Lung (tissue), 12 donors: ENCODE measurements around the gene DLGAP4. TPM values are rescaled to one million over a fixed set of nuclear protein-coding genes. Genes with fewer than 3 reads are reported as not detected.

Experiments used
- ATAC-seq: fragments of 200-7000 bp; cut with Tn5 transposase; one replicate; pipeline ENCODE4 v1.9.1; 2020; ENCODE audit warnings: moderate number of reproducible peaks; ENCODE audit not compliant: insufficient read depth, low FRiP score
- DNase-seq, 3 donors: peaks; one replicate each; pipeline ENCODE4 v3.0.0-alpha.2; 2013 to 2017
- H3K27ac ChIP-seq, 2 donors: one replicate each; pipeline ENCODE4 v1.5.1; 2013; ENCODE audit warnings: mild to moderate bottlenecking in 2 of 2, moderate library complexity in 2 of 2, control low read depth in 1 of 2, inconsistent platforms in 1 of 2, low read depth in 1 of 2, low read length in 1 of 2
- H3K27me3 ChIP-seq, 3 donors: one replicate each; pipeline ENCODE4 v1.5.1; 2013; ENCODE audit warnings: low read length in 2 of 3; ENCODE audit not compliant: control insufficient read depth in 3 of 3, insufficient read depth in 3 of 3
- H3K36me3 ChIP-seq, 4 donors: one replicate each; pipeline ENCODE4 v1.5.1; 2013; ENCODE audit warnings: low read length in 4 of 4, mild to moderate bottlenecking in 1 of 4, moderate library complexity in 1 of 4; ENCODE audit not compliant: control insufficient read depth in 4 of 4, insufficient read depth in 4 of 4
- H3K4me1 ChIP-seq, 5 donors: one replicate each; pipeline ENCODE4 v1.5.1; 2013; ENCODE audit warnings: low read length in 5 of 5, mild to moderate bottlenecking in 2 of 5, moderate library complexity in 1 of 5; ENCODE audit not compliant: control insufficient read depth in 5 of 5, insufficient read depth in 5 of 5
- H3K4me3 ChIP-seq: one replicate; pipeline ENCODE4 v1.5.1; 2013; ENCODE audit warnings: mild to moderate bottlenecking, control low read depth, moderate library complexity
- H3K9ac ChIP-seq, 2 donors: one replicate each; pipeline ENCODE4 v1.5.1; 2013; ENCODE audit warnings: low read length in 2 of 2, control low read depth in 1 of 2; ENCODE audit not compliant: insufficient read depth in 1 of 2
- H3K9me3 ChIP-seq, 4 donors: one replicate each; pipeline ENCODE4 v1.5.1; 2013; ENCODE audit warnings: low read length in 3 of 4, mild to moderate bottlenecking in 1 of 4, moderate library complexity in 1 of 4; ENCODE audit not compliant: control insufficient read depth in 4 of 4, insufficient read depth in 3 of 4
- whole genome bisulfite sequencing, 2 donors: extraction: QIAGEN DNeasy Blood & Tissue Kit; methylation state at CpG; one replicate each; pipeline ENCODE4 v1.1.7; 2013; 5-methylcytosine and 5-hydroxymethylcytosine counted together
- polyA plus RNA-seq, 2 donors: library from polyadenylated mRNA; stranded (reverse); fragments of 200-250 nt; gene quantifications; one replicate each; pipeline ENCODE4 v1.2.1, GENCODE V29; 2013
- total RNA-seq, 2 donors: library from RNA; depleted of rRNA in 1 of 2; stranded (reverse); fragments of >200 nt in 1 of 2; gene quantifications; one replicate each; pipeline ENCODE4 v1.2.1, GENCODE V29; 2014 to 2021
- TF ChIP-seq, protein P1 (sequence below): IDR thresholded peaks from 2 replicates; pipeline ENCODE4 v1.5.1; 2012; ENCODE audit warnings: mild to moderate bottlenecking; ENCODE audit errors: control extremely low read depth, extremely low read depth
- donor health status: control.
- donor health status: control.
- donor health status: Bipolar disorder and iron deficiency.
- donor health status: healthy.
- donor health status: DM: yes; HTN: yes; CAD: no.

DLGAP4 gene
- total and polyA plus RNA-seq, 4 donors, result 34.6 to 67.6 (median 35.8) TPM

- Histone ChIP-seq H3K4me1 (no peaks in the 10 kb centered on the region), H3K27ac (no peak overlapping the region), H3K9me3 (peaks cover 0 to 3% (median 0%) of the 10 kb centered on the region in 4 donors), H3K27me3 (peaks cover 0 to 4% (median 0%) of the 10 kb centered on the region in 3 donors), H3K9ac (no peak overlapping the region), H3K4me3 (no peak overlapping the region), H3K36me3 (no peaks in the 10 kb centered on the region)
- ATAC-seq (no peak), DNase-seq (no peak)
- WGBS, 2 donors, result 81 to 84% methylated on average over 4 of the region's 4 CpGs
- TF ChIP-seq, protein P1, sequence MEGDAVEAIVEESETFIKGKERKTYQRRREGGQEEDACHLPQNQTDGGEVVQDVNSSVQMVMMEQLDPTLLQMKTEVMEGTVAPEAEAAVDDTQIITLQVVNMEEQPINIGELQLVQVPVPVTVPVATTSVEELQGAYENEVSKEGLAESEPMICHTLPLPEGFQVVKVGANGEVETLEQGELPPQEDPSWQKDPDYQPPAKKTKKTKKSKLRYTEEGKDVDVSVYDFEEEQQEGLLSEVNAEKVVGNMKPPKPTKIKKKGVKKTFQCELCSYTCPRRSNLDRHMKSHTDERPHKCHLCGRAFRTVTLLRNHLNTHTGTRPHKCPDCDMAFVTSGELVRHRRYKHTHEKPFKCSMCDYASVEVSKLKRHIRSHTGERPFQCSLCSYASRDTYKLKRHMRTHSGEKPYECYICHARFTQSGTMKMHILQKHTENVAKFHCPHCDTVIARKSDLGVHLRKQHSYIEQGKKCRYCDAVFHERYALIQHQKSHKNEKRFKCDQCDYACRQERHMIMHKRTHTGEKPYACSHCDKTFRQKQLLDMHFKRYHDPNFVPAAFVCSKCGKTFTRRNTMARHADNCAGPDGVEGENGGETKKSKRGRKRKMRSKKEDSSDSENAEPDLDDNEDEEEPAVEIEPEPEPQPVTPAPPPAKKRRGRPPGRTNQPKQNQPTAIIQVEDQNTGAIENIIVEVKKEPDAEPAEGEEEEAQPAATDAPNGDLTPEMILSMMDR, result no peak
These were observed 58.4 kb downstream of the DLGAP4 start for GRCh38 chr20:36364506-36364905.

DNA sequence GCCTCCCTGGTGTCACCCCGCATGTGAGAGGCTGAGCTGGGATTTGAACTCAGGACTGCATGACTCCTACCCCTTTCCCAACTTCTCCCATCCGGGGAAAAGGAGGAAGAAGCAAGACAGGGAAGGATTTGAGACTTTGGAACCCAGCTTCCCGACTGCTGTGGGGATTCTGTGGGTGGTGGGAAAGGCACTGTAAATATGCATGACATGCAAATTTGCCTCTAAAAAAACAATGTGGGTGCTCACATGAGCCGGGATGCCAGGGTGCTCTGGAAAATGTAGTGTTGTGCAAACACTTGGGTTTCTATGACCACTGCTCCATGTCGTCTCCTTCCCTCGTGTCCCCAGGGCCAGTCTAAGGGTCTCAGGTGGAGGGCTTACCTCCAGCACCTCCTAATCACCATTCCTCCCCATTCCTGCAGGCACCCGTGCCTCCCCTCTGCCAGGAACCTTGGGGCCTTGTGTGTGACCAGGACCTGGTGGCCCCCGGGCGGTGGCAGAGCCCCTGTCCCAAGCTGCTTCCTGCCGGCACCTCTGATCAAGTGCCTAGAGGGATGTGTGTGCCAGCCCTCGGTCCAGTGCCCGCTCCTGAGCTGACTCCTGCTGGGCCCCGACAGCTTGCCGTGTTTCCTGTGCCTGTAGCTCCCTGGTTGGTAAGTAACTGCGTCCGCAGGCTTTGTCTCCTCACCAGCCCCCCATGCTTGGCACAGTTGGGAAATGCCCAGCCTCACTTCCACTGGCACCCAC lies 60.7 kb downstream of the DLGAP4 start:
- TF ChIP-seq, protein P1, result no peak
- peaks cover 0 to 4% (median 0%) of the 10 kb centered on the region in 3 donors for H3K27me3 ChIP-seq
- DNase-seq (no peak), ATAC-seq (no peak)
- no peak overlapping the region for H3K9ac ChIP-seq
- peaks cover 0 to 3% (median 0%) of the 10 kb centered on the region in 4 donors for H3K9me3 ChIP-seq
- WGBS, 2 donors, result 76 to 84% methylated on average over 16 of the region's 16 CpGs
- H3K4me1 ChIP-seq, result no peaks in the 10 kb centered on the region
- H3K4me3 ChIP-seq, result no peak overlapping the region
- H3K36me3 ChIP-seq, result no peaks in the 10 kb centered on the region
- no peak overlapping the region for H3K27ac ChIP-seq

DNA sequence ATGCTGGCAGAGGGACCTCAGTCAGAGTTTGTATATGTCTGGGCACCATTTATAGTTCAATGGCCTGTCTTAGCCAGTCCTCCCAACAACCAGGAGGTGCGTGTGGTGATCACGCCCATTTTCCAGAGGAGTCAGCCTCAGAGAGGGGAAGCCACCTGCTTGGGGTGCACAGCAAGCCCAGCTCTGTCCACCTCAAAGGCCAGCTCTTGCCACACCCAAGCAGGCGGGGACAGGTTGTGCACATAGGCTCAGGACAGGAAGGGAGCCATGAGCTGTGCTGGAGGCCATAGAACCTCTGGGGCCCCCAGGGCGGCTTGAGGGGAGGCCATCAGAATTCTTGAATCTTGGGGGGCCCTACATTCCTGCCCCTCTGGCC lies 61.2 kb downstream of the DLGAP4 start:
- no peak overlapping the region for H3K9ac ChIP-seq
- WGBS, 2 donors, result 94% methylated on average over 4 of the region's 4 CpGs
- H3K9me3 ChIP-seq, result peaks cover 0 to 3% (median 0%) of the 10 kb centered on the region in 4 donors
- no peak for DNase-seq
- ATAC-seq, result no peak
- no peaks in the 10 kb centered on the region for H3K36me3 ChIP-seq
- H3K27ac ChIP-seq, result no peak overlapping the region
- no peaks in the 10 kb centered on the region for H3K4me1 ChIP-seq
- no peak overlapping the region for H3K4me3 ChIP-seq
- peaks cover 0 to 4% (median 0%) of the 10 kb centered on the region in 3 donors for H3K27me3 ChIP-seq
- TF ChIP-seq, protein P1, result no peak
